AG04449 (cell line): ENCODE measurements around the gene ATP9B.

Experiments used
- CTCF ChIA-PET: fragments of 350-600 bp; formaldehyde crosslinking; extraction: SDS; loops from one replicate; lab custom pipeline; 2021; ENCODE audit warnings: antibody characterized with exemption; lab: Yijun Ruan, JAX
- POLR2A ChIA-PET: fragments of 400-600, 350-600 bp; formaldehyde crosslinking; extraction: SDS; loops from one replicate; lab custom pipeline; 2020; ENCODE audit warnings: antibody characterized with exemption, inconsistent platforms; lab: Yijun Ruan, JAX
- DNase-seq: peaks from one replicate; pipeline ENCODE4 v3.0.0-alpha.2; 2010; ENCODE audit warnings: low read depth, low spot score
- H3K4me3 ChIP-seq: 2 replicates; pipeline ENCODE4 v1.5.1; 2011; ENCODE audit warnings: low read depth, mild to moderate bottlenecking, control low read depth, low read length
- CTCF ChIP-seq: IDR thresholded peaks from one replicate; pipeline ENCODE4 v1.5.1; 2011; ENCODE audit warnings: mild to moderate bottlenecking, moderate library complexity, low read length, control low read depth, inconsistent platforms; ENCODE audit not compliant: insufficient read depth; ENCODE audit errors: missing control alignments

The ATP9B gene

GRCh38 chr18:79294235-79294634, 225.0 kb downstream of the ATP9B start:
- POLR2A ChIA-PET = no interaction called here
- H3K4me3 ChIP-seq = no peak overlapping the region
- CTCF ChIA-PET = no interaction called here
- no peak for TF ChIP-seq CTCF
- no peak for DNase-seq

- no peak for TF ChIP-seq CTCF
- H3K4me3 ChIP-seq = no peak overlapping the region
- ChIA-PET POLR2A (no interaction called here), CTCF (no interaction called here)
- DNase-seq = no peak
Measured at GRCh38 chr18:79299272-79299671, 230.1 kb downstream of the ATP9B start.

GRCh38 chr18:79299711-79300110, 230.5 kb downstream of the ATP9B start:
- CTCF ChIA-PET = no interaction called here
- POLR2A ChIA-PET = no interaction called here
- DNase-seq = no peak
- no peak overlapping the region for H3K4me3 ChIP-seq
- no peak for TF ChIP-seq CTCF

GRCh38 chr18:79300413-79300812, 231.2 kb downstream of the ATP9B start:
- POLR2A ChIA-PET = no interaction called here
- no peak for DNase-seq
- TF ChIP-seq CTCF = no peak
- no peak overlapping the region for H3K4me3 ChIP-seq
- CTCF ChIA-PET = no interaction called here

- DNase-seq = no peak
- POLR2A ChIA-PET = no interaction called here
- H3K4me3 ChIP-seq = no peak overlapping the region
- no peak for TF ChIP-seq CTCF
- CTCF ChIA-PET = no interaction called here
Measured at GRCh38 chr18:79302120-79302519, 232.9 kb downstream of the ATP9B start.

GRCh38 chr18:79305911-79306310, 236.7 kb downstream of the ATP9B start:
- ChIA-PET CTCF (interaction anchor here (1.1 kb wide), 1 partner anchor 10 kb away, joined by 3 read pairs; no protein-coding TSS in a partner anchor), POLR2A (no interaction called here)
- no peak for TF ChIP-seq CTCF

More at GRCh38 chr18:79305911-79306310, 236.7 kb downstream of the ATP9B start:
- DNase-seq = no peak
- no peak overlapping the region for H3K4me3 ChIP-seq
